Fibroblast of skin of abdomen (primary cell): ENCODE measurements around the gene EPB41L5.
"Not testable (repeated sequence)": the region's sequence is repeated elsewhere in the genome, so short reads cannot be mapped to it uniquely, and the experiment has no call there.

ENCODE experiments used
- DNase-seq: peaks from one replicate; pipeline ENCODE4 v3.0.0-alpha.2; 2013

The EPB41L5 gene

GRCh38 chr2:120100627-120101026 lies 87.8 kb downstream of the EPB41L5 start:
- DNase-seq, result no peak

GRCh38 chr2:120103723-120104467 lies 91.0 kb downstream of the EPB41L5 start:
- DNase-seq, result peak; percentile 96

DNA sequence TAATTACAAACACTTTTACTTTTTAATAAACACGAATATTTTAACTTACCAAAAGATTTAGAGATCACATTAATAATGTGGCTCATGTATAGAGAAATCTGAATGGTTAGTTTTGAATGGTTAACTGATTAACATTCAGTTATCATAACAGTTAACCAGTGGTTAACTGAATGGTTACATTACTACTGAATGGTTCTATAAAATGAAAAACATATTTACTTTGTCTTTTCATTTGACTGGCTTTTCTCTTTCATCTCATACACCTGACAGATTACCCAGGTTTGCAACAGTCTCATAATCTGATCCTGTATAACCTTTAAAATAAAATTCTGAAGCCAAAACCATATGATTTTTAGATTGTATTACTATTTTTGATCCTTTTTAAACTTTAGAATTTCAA lies 91.9 kb downstream of the EPB41L5 start:
- no peak for DNase-seq

- no peak for DNase-seq
These were observed 92.5 kb downstream of the EPB41L5 start for GRCh38 chr2:120105360-120105759.

DNA sequence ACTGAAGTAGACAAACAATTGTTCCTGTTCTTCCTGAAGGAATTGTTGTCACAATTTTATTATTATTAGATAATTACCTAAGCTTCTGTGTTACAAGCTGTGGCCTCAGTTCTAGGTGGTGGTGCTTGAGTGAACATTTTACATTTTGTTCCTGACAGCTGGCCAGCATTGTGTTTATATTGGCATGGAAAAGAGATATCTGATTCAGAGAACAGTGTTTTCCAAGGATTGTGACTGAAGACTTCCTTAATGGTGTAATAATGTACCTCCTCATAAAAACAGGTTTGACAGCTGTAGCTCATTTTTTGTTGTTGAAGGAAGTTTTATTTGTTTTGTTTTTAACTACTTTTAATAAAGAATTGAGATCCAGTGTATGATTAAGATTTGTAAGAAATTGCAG lies 95.2 kb downstream of the EPB41L5 start:
- peak; percentile 75 for DNase-seq

- peak; percentile 9 for DNase-seq
These were observed 95.9 kb downstream of the EPB41L5 start for GRCh38 chr2:120108749-120109148.

- peak; percentile 33 for DNase-seq
These were observed 96.5 kb downstream of the EPB41L5 start for GRCh38 chr2:120109186-120110061.

DNA sequence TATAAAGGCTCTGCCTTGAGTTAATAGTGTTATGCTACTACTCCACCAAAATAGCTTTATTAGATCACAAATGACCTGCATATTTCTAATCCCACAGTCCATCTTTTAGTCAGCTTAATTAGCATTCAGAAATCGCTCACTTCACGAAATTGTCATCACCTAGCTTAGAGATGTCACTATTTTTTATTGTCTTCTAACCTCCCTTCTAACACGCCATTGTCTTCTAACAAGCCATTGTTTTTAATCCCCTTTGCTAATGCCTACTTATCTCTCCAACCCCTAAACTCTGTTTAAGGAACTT lies 97.1 kb downstream of the EPB41L5 start:
- no peak for DNase-seq

- no peak for DNase-seq
These were observed 97.6 kb downstream of the EPB41L5 start for GRCh38 chr2:120110507-120110906.

GRCh38 chr2:120111193-120111592 lies 98.3 kb downstream of the EPB41L5 start:
- DNase-seq, result no peak

DNA sequence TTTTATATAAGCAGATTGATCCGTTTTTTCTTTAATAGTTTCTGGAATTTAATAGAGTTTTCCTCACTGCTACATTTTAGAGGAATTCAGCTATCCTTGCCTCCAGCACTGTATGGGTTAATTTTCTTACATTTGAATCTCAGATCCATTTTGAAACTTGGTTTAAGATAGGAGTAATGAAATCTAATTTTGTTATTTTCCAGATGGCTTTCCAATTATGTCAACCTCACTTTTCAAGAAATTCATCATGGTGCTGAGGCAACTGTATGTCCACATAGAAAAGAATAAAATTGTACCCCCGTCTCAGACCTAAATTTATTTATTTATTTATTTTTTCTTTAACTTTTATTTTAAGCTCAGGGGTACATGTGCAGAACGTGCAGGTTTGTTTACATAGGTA lies 105.1 kb downstream of the EPB41L5 start:
- no peak for DNase-seq

DNA sequence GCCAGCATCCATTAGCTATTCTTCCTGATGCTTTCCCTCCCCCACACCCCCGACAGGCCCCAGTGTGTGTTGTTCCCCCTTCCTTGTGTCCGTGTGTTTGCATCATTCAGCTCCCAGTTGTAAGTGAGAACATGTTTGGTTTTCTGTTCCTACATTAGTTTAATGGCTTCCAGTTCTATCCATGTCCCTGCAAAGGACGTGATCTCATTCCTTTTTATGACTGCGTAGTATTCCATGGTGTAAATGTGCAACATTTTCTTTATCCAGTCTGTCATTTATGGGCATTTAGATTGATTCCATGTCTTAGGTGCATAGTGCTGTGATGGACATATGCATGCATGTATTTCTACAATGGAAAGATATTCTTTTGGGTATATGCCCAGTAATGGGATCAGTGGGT lies 105.6 kb downstream of the EPB41L5 start:
- no peak for DNase-seq

- DNase-seq, result not testable (repeated sequence)
These were observed 108.5 kb downstream of the EPB41L5 start for GRCh38 chr2:120121337-120121736.

- DNase-seq, result no peak
These were observed 110.2 kb downstream of the EPB41L5 start for GRCh38 chr2:120123090-120123489.

DNA sequence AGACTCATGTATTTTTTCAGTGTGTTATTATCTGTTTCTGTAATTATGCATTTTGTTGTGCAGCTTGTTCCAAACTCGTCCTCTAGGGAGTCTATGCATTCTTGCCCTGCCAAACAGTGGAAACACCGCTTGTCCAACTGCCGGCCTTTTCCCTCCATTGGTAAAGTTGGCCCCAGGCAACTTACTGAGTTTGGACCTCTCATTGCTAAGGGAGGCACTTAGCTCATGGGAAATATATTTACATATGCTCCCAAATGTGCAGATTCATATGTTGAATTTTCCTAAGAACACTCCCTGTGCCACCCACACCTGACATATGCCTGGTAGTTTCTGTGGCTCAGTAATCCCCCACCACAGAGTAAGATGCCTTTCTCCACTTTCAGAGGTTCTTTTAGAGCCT lies 112.3 kb downstream of the EPB41L5 start:
- DNase-seq, result no peak

- DNase-seq, result no peak
These were observed 115.3 kb downstream of the EPB41L5 start for GRCh38 chr2:120128216-120128615.

GRCh38 chr2:120132190-120132589 lies 119.3 kb downstream of the EPB41L5 start:
- peak; percentile 22 for DNase-seq

GRCh38 chr2:120132691-120133090 lies 119.8 kb downstream of the EPB41L5 start:
- DNase-seq, result no peak

- no peak for DNase-seq
These were observed 120.8 kb downstream of the EPB41L5 start for GRCh38 chr2:120133572-120134244.

GRCh38 chr2:120134263-120134662 lies 121.4 kb downstream of the EPB41L5 start:
- DNase-seq, result peak; percentile 80

GRCh38 chr2:120135013-120135412 lies 122.1 kb downstream of the EPB41L5 start:
- not testable (repeated sequence) for DNase-seq

DNA sequence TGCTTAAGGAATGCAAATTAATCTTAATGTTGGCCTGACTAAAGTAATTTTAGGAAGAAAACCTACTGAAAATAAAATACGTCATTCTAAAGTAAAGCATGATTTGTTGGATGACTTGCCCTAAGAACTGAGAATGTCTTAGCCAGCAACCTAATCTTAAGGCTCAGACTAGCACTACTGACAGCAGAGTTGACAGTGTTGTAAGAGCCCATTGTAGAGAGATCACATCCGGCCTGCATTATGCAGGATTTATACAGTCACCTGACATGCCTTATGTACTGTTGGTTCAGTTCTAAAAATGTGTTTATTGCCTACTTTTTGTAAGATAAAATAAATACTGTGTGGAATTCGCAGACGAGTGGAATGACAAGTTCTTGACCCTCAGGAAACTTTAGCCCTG lies 128.0 kb downstream of the EPB41L5 start:
- DNase-seq, result no peak

DNA sequence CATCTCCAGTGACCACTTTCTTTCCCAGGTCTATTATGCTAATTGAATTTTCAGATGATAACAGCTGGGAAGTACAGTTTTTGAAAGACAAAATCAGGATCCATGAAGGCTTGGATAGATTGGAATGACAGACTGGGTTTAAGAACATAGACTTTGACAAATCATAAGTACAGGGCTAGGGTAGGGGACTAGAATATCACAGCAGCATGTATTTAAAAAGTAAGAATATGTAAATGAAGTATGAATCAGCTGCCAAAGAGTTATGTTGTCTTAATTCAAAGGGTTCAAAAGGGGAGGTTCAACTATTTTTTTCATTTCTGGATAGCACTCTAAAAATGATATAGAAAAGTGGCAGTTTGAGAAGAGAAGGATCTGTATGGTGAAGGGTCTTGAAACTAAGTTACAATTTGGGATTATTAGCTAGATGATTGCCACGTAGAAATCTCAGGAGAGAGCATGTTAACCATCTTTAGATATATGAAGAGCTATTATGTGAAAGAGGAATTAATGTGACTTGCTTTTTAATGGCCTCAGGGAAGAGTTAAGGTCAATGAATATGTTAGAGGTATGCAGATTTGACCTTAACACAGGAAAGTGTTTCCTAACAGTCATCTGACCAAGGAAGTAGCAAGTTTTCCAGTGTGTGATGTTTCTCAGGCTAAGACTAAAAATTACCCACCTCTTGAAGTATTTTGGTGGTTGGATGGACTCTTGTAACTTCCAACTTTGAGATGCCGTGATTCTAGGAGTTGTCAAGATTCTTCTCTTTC lies 128.6 kb downstream of the EPB41L5 start:
- DNase-seq, result no peak
